IMR-90 (cell line): ENCODE data around the gene PTCD2. TPM values are rescaled to one million over a fixed set of nuclear protein-coding genes. Genes with fewer than 3 reads are reported as not detected.

Source experiments
- microRNA-seq, 2 experiments: library from miRNA; stranded (forward) in 1 of 2; unstranded in 1 of 2; fragments of 10-50 nt in 1 of 2; fragments of <30 nt in 1 of 2; gene quantifications in 1 of 2; microRNA quantifications in 1 of 2; one replicate each; pipeline versions ENCODE3 to v1.1.0; 2013 to 2020; ENCODE audit not compliant: insufficient read depth in 1 of 2, insufficient read length in 1 of 2, unreplicated experiment in 1 of 2
- polyA plus RNA-seq, 3 experiments: library from polyadenylated mRNA; depleted of rRNA; stranded (reverse); fragments of >200 nt; gene quantifications; 2 replicates each; pipeline ENCODE4 v1.2.3, GENCODE V29; 2012; ENCODE audit warnings: low replicate concordance in 1 of 3
- small RNA-seq, 5 experiments: library from RNA; depleted of rRNA; stranded (forward); fragments of <200 nt; gene quantifications; one replicate each; pipeline ENCODE3, GENCODE V24; 2012
- total RNA-seq: library from RNA; depleted of rRNA; stranded (reverse); fragments of >200 nt; gene quantifications from 2 replicates; pipeline ENCODE4 v1.2.3, GENCODE V29; 2012; rRNA removed

PTCD2 gene
- total and polyA plus RNA-seq, 2 of the 4 experiments (the other 2 are of a cell fraction) = 6.5 to 9.9 TPM

Small RNAs within 50 kb of the gene (microRNA-seq; reads per million reads assigned to microRNA genes)
- not detected for gene RN7SL153P (ENCODE audit: insufficient read depth, insufficient read length)

Small RNAs within 50 kb of the gene (small RNA-seq; reads per million reads assigned to genes)
- 0 reads per million in 5 experiments for gene RN7SL153P

Other genes with a start within 250 kb of the PTCD2 start
- 183 and 212 TPM in 2 replicates for gene MAP1B, start 212.9 kb upstream of the PTCD2 start, total RNA-seq
- gene MAP1B, start 212.9 kb upstream of the PTCD2 start, polyA plus RNA-seq (2012; rRNA removed) = 38.8 and 41.1 TPM in 2 replicates
- 80.3 and 90.5 TPM in 2 replicates for gene MRPS27, start 133 bp upstream of the PTCD2 start, total RNA-seq
- gene MRPS27, start 133 bp upstream of the PTCD2 start, polyA plus RNA-seq (2012; rRNA removed) = 38.7 and 46.9 TPM in 2 replicates
- gene ZNF366, start 187.0 kb downstream of the PTCD2 start, total RNA-seq = not detected in 2 replicates
- not detected in 2 replicates for gene ZNF366, start 187.0 kb downstream of the PTCD2 start, polyA plus RNA-seq (2012; rRNA removed)